ENCODE measurements around the gene LOXL1.
"Not testable (repeated sequence)": the region's sequence is repeated elsewhere in the genome, so short reads cannot be mapped to it uniquely, and the experiment has no call there.

LOXL1 gene

GRCh38 chr15:73954188-73955145 lies 28.2 kb downstream of the LOXL1 start:
- no peaks in the 10 kb centered on the region for H3K27me3 ChIP-seq (ENCODE audit: control insufficient read depth, insufficient read depth, low read length)
- H3K9me3 ChIP-seq (ENCODE audit: control insufficient read depth, insufficient read depth, low read length): no peaks in the 10 kb centered on the region
- H3K4me1 ChIP-seq (ENCODE audit: control insufficient read depth, insufficient read depth, low read length): peaks cover 9% of the 10 kb centered on the region
- no peaks in the 10 kb centered on the region for H3K36me3 ChIP-seq (ENCODE audit: control insufficient read depth, insufficient read depth, low read length)
- no peak overlapping the region for H3K4me3 ChIP-seq (ENCODE audit: low read depth, low read length)
- no peak overlapping the region for H3K9ac ChIP-seq (ENCODE audit: low read depth, low read length)

GRCh38 chr15:73955326-73955725 lies 29.1 kb downstream of the LOXL1 start:
- Histone ChIP-seq H3K9ac (ENCODE audit: low read depth, low read length) (no peak overlapping the region), H3K36me3 (ENCODE audit: control insufficient read depth, insufficient read depth, low read length) (no peaks in the 10 kb centered on the region), H3K4me3 (ENCODE audit: low read depth, low read length) (no peak overlapping the region), H3K9me3 (ENCODE audit: control insufficient read depth, insufficient read depth, low read length) (no peaks in the 10 kb centered on the region), H3K27me3 (ENCODE audit: control insufficient read depth, insufficient read depth, low read length) (no peaks in the 10 kb centered on the region), H3K4me1 (ENCODE audit: control insufficient read depth, insufficient read depth, low read length) (peaks cover 9% of the 10 kb centered on the region)

- Histone ChIP-seq H3K27me3 (ENCODE audit: control insufficient read depth, insufficient read depth, low read length) (no peaks in the 10 kb centered on the region), H3K4me3 (ENCODE audit: low read depth, low read length) (no peak overlapping the region), H3K36me3 (ENCODE audit: control insufficient read depth, insufficient read depth, low read length) (no peaks in the 10 kb centered on the region), H3K4me1 (ENCODE audit: control insufficient read depth, insufficient read depth, low read length) (peaks cover 9% of the 10 kb centered on the region), H3K9me3 (ENCODE audit: control insufficient read depth, insufficient read depth, low read length) (no peaks in the 10 kb centered on the region), H3K9ac (ENCODE audit: low read depth, low read length) (no peak overlapping the region)
Observed at GRCh38 chr15:73955861-73956742, 29.8 kb downstream of the LOXL1 start.

- Histone ChIP-seq H3K36me3 (ENCODE audit: control insufficient read depth, insufficient read depth, low read length) (no peaks in the 10 kb centered on the region), H3K9ac (ENCODE audit: low read depth, low read length) (no peak overlapping the region), H3K27me3 (ENCODE audit: control insufficient read depth, insufficient read depth, low read length) (no peaks in the 10 kb centered on the region), H3K4me3 (ENCODE audit: low read depth, low read length) (no peak overlapping the region), H3K9me3 (ENCODE audit: control insufficient read depth, insufficient read depth, low read length) (no peaks in the 10 kb centered on the region), H3K4me1 (ENCODE audit: control insufficient read depth, insufficient read depth, low read length) (peaks cover 4% of the 10 kb centered on the region)
Observed at GRCh38 chr15:73956743-73957135, 30.5 kb downstream of the LOXL1 start.

GRCh38 chr15:73957276-73957675 lies 31.0 kb downstream of the LOXL1 start:
- Histone ChIP-seq H3K36me3 (ENCODE audit: control insufficient read depth, insufficient read depth, low read length) (no peaks in the 10 kb centered on the region), H3K4me1 (ENCODE audit: control insufficient read depth, insufficient read depth, low read length) (peaks cover 2% of the 10 kb centered on the region), H3K9ac (ENCODE audit: low read depth, low read length) (no peak overlapping the region), H3K27me3 (ENCODE audit: control insufficient read depth, insufficient read depth, low read length) (no peaks in the 10 kb centered on the region), H3K9me3 (ENCODE audit: control insufficient read depth, insufficient read depth, low read length) (no peaks in the 10 kb centered on the region), H3K4me3 (ENCODE audit: low read depth, low read length) (no peak overlapping the region)

GRCh38 chr15:73957785-73958184 lies 31.5 kb downstream of the LOXL1 start:
- H3K9ac ChIP-seq (ENCODE audit: low read depth, low read length): no peak overlapping the region
- no peak overlapping the region for H3K4me3 ChIP-seq (ENCODE audit: low read depth, low read length)
- H3K36me3 ChIP-seq (ENCODE audit: control insufficient read depth, insufficient read depth, low read length): no peaks in the 10 kb centered on the region
- no peaks in the 10 kb centered on the region for H3K9me3 ChIP-seq (ENCODE audit: control insufficient read depth, insufficient read depth, low read length)
- peaks cover 2% of the 10 kb centered on the region for H3K4me1 ChIP-seq (ENCODE audit: control insufficient read depth, insufficient read depth, low read length)
- H3K27me3 ChIP-seq (ENCODE audit: control insufficient read depth, insufficient read depth, low read length): no peaks in the 10 kb centered on the region

GRCh38 chr15:73959012-73959581 lies 32.8 kb downstream of the LOXL1 start:
- H3K9me3 ChIP-seq (ENCODE audit: control insufficient read depth, insufficient read depth, low read length): no peaks in the 10 kb centered on the region
- no peaks in the 10 kb centered on the region for H3K4me1 ChIP-seq (ENCODE audit: control insufficient read depth, insufficient read depth, low read length)
- no peaks in the 10 kb centered on the region for H3K27me3 ChIP-seq (ENCODE audit: control insufficient read depth, insufficient read depth, low read length)
- no peaks in the 10 kb centered on the region for H3K36me3 ChIP-seq (ENCODE audit: control insufficient read depth, insufficient read depth, low read length)
- H3K9ac ChIP-seq (ENCODE audit: low read depth, low read length): no peak overlapping the region
- no peak overlapping the region for H3K4me3 ChIP-seq (ENCODE audit: low read depth, low read length)

GRCh38 chr15:73959801-73960200 lies 33.5 kb downstream of the LOXL1 start:
- Histone ChIP-seq H3K9me3 (ENCODE audit: control insufficient read depth, insufficient read depth, low read length) (no peaks in the 10 kb centered on the region), H3K27me3 (ENCODE audit: control insufficient read depth, insufficient read depth, low read length) (no peaks in the 10 kb centered on the region), H3K36me3 (ENCODE audit: control insufficient read depth, insufficient read depth, low read length) (no peaks in the 10 kb centered on the region), H3K9ac (ENCODE audit: low read depth, low read length) (no peak overlapping the region), H3K4me1 (ENCODE audit: control insufficient read depth, insufficient read depth, low read length) (no peaks in the 10 kb centered on the region), H3K4me3 (ENCODE audit: low read depth, low read length) (no peak overlapping the region)

GRCh38 chr15:73960472-73961070 lies 34.3 kb downstream of the LOXL1 start:
- not testable (repeated sequence) for H3K9ac ChIP-seq (ENCODE audit: low read depth, low read length); H3K27me3 ChIP-seq (ENCODE audit: control insufficient read depth, insufficient read depth, low read length); H3K36me3 ChIP-seq (ENCODE audit: control insufficient read depth, insufficient read depth, low read length); H3K4me1 ChIP-seq (ENCODE audit: control insufficient read depth, insufficient read depth, low read length); H3K4me3 ChIP-seq (ENCODE audit: low read depth, low read length); H3K9me3 ChIP-seq (ENCODE audit: control insufficient read depth, insufficient read depth, low read length)

GRCh38 chr15:73962433-73962832 lies 36.2 kb downstream of the LOXL1 start:
- H3K4me1 ChIP-seq (ENCODE audit: control insufficient read depth, insufficient read depth, low read length): peaks cover 8% of the 10 kb centered on the region
- H3K36me3 ChIP-seq (ENCODE audit: control insufficient read depth, insufficient read depth, low read length): no peaks in the 10 kb centered on the region
- H3K27me3 ChIP-seq (ENCODE audit: control insufficient read depth, insufficient read depth, low read length): no peaks in the 10 kb centered on the region
- no peak overlapping the region for H3K9ac ChIP-seq (ENCODE audit: low read depth, low read length)
- H3K9me3 ChIP-seq (ENCODE audit: control insufficient read depth, insufficient read depth, low read length): no peaks in the 10 kb centered on the region
- H3K4me3 ChIP-seq (ENCODE audit: low read depth, low read length): no peak overlapping the region

- Histone ChIP-seq H3K27me3 (ENCODE audit: control insufficient read depth, insufficient read depth, low read length) (no peaks in the 10 kb centered on the region), H3K4me1 (ENCODE audit: control insufficient read depth, insufficient read depth, low read length) (peaks cover 10% of the 10 kb centered on the region), H3K36me3 (ENCODE audit: control insufficient read depth, insufficient read depth, low read length) (no peaks in the 10 kb centered on the region), H3K9me3 (ENCODE audit: control insufficient read depth, insufficient read depth, low read length) (no peaks in the 10 kb centered on the region), H3K4me3 (ENCODE audit: low read depth, low read length) (peak overlapping the region; percentile 22), H3K9ac (ENCODE audit: low read depth, low read length) (no peak overlapping the region)
Observed at GRCh38 chr15:73964736-73965093, 38.5 kb downstream of the LOXL1 start.
